ENCODE data around the gene USP13. TPM values are rescaled to one million over a fixed set of nuclear protein-coding genes. Genes with fewer than 3 reads are reported as not detected.

Gene USP13
- total and polyA plus RNA-seq, 2 of the 13 experiments (the other 11 are each of a cell fraction or from before 2014, with no cell fraction given) = 15.9 to 36.7 TPM

- TF ChIP-seq ZNF264 (CRISPR knock-in tag; IDR thresholded peaks at IDR 0.05) (0 out of 2 replicates have a peak, but pooled peaks have one; percentile 20), NR0B2 (CRISPR knock-in tag; IDR thresholded peaks at IDR 0.05) (no peak), ZNF280B (CRISPR knock-in tag; IDR thresholded peaks at IDR 0.05; ENCODE audit: borderline replicate concordance) (no peak), ZNF225 (CRISPR knock-in tag; IDR thresholded peaks at IDR 0.05) (no peak), ZSCAN22 (CRISPR knock-in tag; IDR thresholded peaks at IDR 0.05) (no peak), HHEX (CRISPR knock-in tag; IDR thresholded peaks at IDR 0.05) (no peak), ZKSCAN8 (CRISPR knock-in tag; IDR thresholded peaks at IDR 0.05; ENCODE audit: borderline replicate concordance) (peak; percentile 25; the same call in 1 of the 2 replicates), MAFK (conservative IDR thresholded peaks at IDR 0.05 in 1 of 2, IDR thresholded peaks at IDR 0.05 in 1 of 2; ENCODE audit: low read length in 2 of 2) (no peak), SOX6 (IDR thresholded peaks at IDR 0.05) (no peak), SOX6 (CRISPR knock-in tag; IDR thresholded peaks at IDR 0.05) (peak; percentile 80), TFAP4 (IDR thresholded peaks at IDR 0.05; ENCODE audit: borderline replicate concordance, low read depth) (peak; percentile 98), REPIN1 (CRISPR knock-in tag; IDR thresholded peaks at IDR 0.05; ENCODE audit: borderline replicate concordance, low read depth) (no peak), ZFP36 (IDR thresholded peaks at IDR 0.05; ENCODE audit: borderline replicate concordance, low read depth, low read length, partially characterized antibody) (no peak), ZNF318 (CRISPR knock-in tag; IDR thresholded peaks at IDR 0.05) (no peak), ZNF792 (CRISPR knock-in tag; IDR thresholded peaks at IDR 0.05) (0 out of 2 replicates have a peak, but pooled peaks have one; percentile 58), ATRX (CRISPR knock-in tag; IDR thresholded peaks at IDR 0.05; ENCODE audit: borderline replicate concordance) (no peak), ZSCAN12 (CRISPR knock-in tag; IDR thresholded peaks at IDR 0.05) (no peak), ZNF350 (CRISPR knock-in tag; IDR thresholded peaks at IDR 0.05; ENCODE audit: borderline replicate concordance, low read depth) (no peak)
These were observed 80.0 kb downstream of the USP13 start (continued) for GRCh38 chr3:179732661-179733348.

Data from HepG2 (cell line).